ENCODE data around the gene SACM1L.
A peak's percentile ranks its signal among the peaks of the same experiment; 100 is the strongest.
"Not testable (repeated sequence)": the region's sequence is repeated elsewhere in the genome, so short reads cannot be mapped to it uniquely, and the experiment has no call there.

SACM1L gene

GRCh38 chr3:45670436-45670835 lies 18.8 kb upstream of the SACM1L start:
- no peak for DNase-seq

GRCh38 chr3:45670991-45671390 lies 18.2 kb upstream of the SACM1L start:
- no peak for DNase-seq

- DNase-seq, result no peak
Measured at GRCh38 chr3:45673273-45673672, 15.9 kb upstream of the SACM1L start.

GRCh38 chr3:45676325-45677032 lies 12.7 kb upstream of the SACM1L start:
- DNase-seq, result no peak

- peak; percentile 42 to 48 for DNase-seq
Measured at GRCh38 chr3:45677033-45677446, 12.2 kb upstream of the SACM1L start.

GRCh38 chr3:45677841-45678240 lies 11.4 kb upstream of the SACM1L start:
- DNase-seq, result no peak

- DNase-seq, result no peak
Measured at GRCh38 chr3:45679805-45680204, 9.4 kb upstream of the SACM1L start.

GRCh38 chr3:45681221-45681620 lies 8.0 kb upstream of the SACM1L start:
- DNase-seq, result no peak

GRCh38 chr3:45681846-45682245 lies 7.3 kb upstream of the SACM1L start:
- DNase-seq, result no peak

GRCh38 chr3:45682311-45682710 lies 6.9 kb upstream of the SACM1L start:
- no peak for DNase-seq

- DNase-seq, result no peak
Measured at GRCh38 chr3:45682786-45683185, 6.4 kb upstream of the SACM1L start.

- no peak for DNase-seq
Measured at GRCh38 chr3:45683417-45684326, 5.5 kb upstream of the SACM1L start.

- no peak for DNase-seq
Measured at GRCh38 chr3:45684327-45684892, 4.8 kb upstream of the SACM1L start.

GRCh38 chr3:45685722-45686121 lies 3.5 kb upstream of the SACM1L start:
- not testable (repeated sequence) for DNase-seq

- no peak for DNase-seq
Measured at GRCh38 chr3:45686850-45687249, 2.3 kb upstream of the SACM1L start.

GRCh38 chr3:45687828-45688193 lies 1.4 kb upstream of the SACM1L start:
- DNase-seq, result no peak

- DNase-seq, result peak; percentile 16 to 28
Measured at GRCh38 chr3:45688194-45688881, 858 bp upstream of the SACM1L start.

GRCh38 chr3:45689787-45690145 lies 570 bp downstream of the SACM1L start:
- no peak for DNase-seq

- no peak for DNase-seq
Measured at GRCh38 chr3:45690336-45691035, 1.3 kb downstream of the SACM1L start.

- DNase-seq, result no peak
Measured at GRCh38 chr3:45691842-45692241, 2.6 kb downstream of the SACM1L start.

GRCh38 chr3:45692866-45693265 lies 3.7 kb downstream of the SACM1L start:
- no peak for DNase-seq

- peak; percentile 8 to 38 for DNase-seq
Measured at GRCh38 chr3:45693941-45694521, 4.8 kb downstream of the SACM1L start.

Measured in activated CD4-positive, alpha-beta T cell treated with anti-CD3 and anti-CD28 coated beads for 4 hours (primary cell).